Measurements from ENCODE around the gene PNISR.

Gene PNISR

GRCh38 chr6:99354983-99355382, 70.1 kb downstream of the PNISR start:
- H3K4me3 ChIP-seq (ENCODE audit: low read depth, low read length), result no peak overlapping the region
- no peaks in the 10 kb centered on the region for H3K27me3 ChIP-seq (ENCODE audit: control insufficient read depth, insufficient read depth, low read length)
- no peaks in the 10 kb centered on the region for H3K36me3 ChIP-seq (ENCODE audit: control insufficient read depth, insufficient read depth, low read length)
- H3K9me3 ChIP-seq (ENCODE audit: control insufficient read depth, insufficient read depth, low read length), result no peaks in the 10 kb centered on the region
- peaks cover 6% of the 10 kb centered on the region for H3K4me1 ChIP-seq (ENCODE audit: control insufficient read depth, insufficient read depth, low read length)
- H3K9ac ChIP-seq (ENCODE audit: low read depth, low read length), result no peak overlapping the region

GRCh38 chr6:99353126-99353525, 72.0 kb downstream of the PNISR start:
- Histone ChIP-seq H3K4me3 (ENCODE audit: low read depth, low read length) (no peak overlapping the region), H3K9me3 (ENCODE audit: control insufficient read depth, insufficient read depth, low read length) (no peaks in the 10 kb centered on the region), H3K9ac (ENCODE audit: low read depth, low read length) (no peak overlapping the region), H3K4me1 (ENCODE audit: control insufficient read depth, insufficient read depth, low read length) (peaks cover 9% of the 10 kb centered on the region), H3K36me3 (ENCODE audit: control insufficient read depth, insufficient read depth, low read length) (no peaks in the 10 kb centered on the region), H3K27me3 (ENCODE audit: control insufficient read depth, insufficient read depth, low read length) (no peaks in the 10 kb centered on the region)

GRCh38 chr6:99350573-99350972, 74.5 kb downstream of the PNISR start:
- Histone ChIP-seq H3K36me3 (ENCODE audit: control insufficient read depth, insufficient read depth, low read length) (no peaks in the 10 kb centered on the region), H3K9ac (ENCODE audit: low read depth, low read length) (no peak overlapping the region), H3K4me3 (ENCODE audit: low read depth, low read length) (peak overlapping the region; percentile 76), H3K9me3 (ENCODE audit: control insufficient read depth, insufficient read depth, low read length) (no peaks in the 10 kb centered on the region), H3K27me3 (ENCODE audit: control insufficient read depth, insufficient read depth, low read length) (no peaks in the 10 kb centered on the region), H3K4me1 (ENCODE audit: control insufficient read depth, insufficient read depth, low read length) (peaks cover 12% of the 10 kb centered on the region)

GRCh38 chr6:99349171-99350141, 75.7 kb downstream of the PNISR start, which contains the start of gene FAXC:
Gene FAXC (minus strand): TSS chr6:99349674. CDS start chr6:99349372, 302 bp downstream.
- H3K27me3 ChIP-seq (ENCODE audit: control insufficient read depth, insufficient read depth, low read length), result no peaks in the 10 kb centered on the region
- peak within 1 kb of the TSS; percentile 56 for H3K9ac ChIP-seq (ENCODE audit: low read depth, low read length)
- peaks cover 12% of the 10 kb centered on the region for H3K4me1 ChIP-seq (ENCODE audit: control insufficient read depth, insufficient read depth, low read length)
- H3K9me3 ChIP-seq (ENCODE audit: control insufficient read depth, insufficient read depth, low read length), result no peaks in the 10 kb centered on the region
- H3K4me3 ChIP-seq (ENCODE audit: low read depth, low read length), result peak within 1 kb of the TSS; percentile 76
- no peaks in the 10 kb centered on the region for H3K36me3 ChIP-seq (ENCODE audit: control insufficient read depth, insufficient read depth, low read length)

- peak overlapping the region; percentile 56 for H3K9ac ChIP-seq (ENCODE audit: low read depth, low read length)
- H3K27me3 ChIP-seq (ENCODE audit: control insufficient read depth, insufficient read depth, low read length), result no peaks in the 10 kb centered on the region
- peak overlapping the region; percentile 76 for H3K4me3 ChIP-seq (ENCODE audit: low read depth, low read length)
- no peaks in the 10 kb centered on the region for H3K9me3 ChIP-seq (ENCODE audit: control insufficient read depth, insufficient read depth, low read length)
- peaks cover 12% of the 10 kb centered on the region for H3K4me1 ChIP-seq (ENCODE audit: control insufficient read depth, insufficient read depth, low read length)
- H3K36me3 ChIP-seq (ENCODE audit: control insufficient read depth, insufficient read depth, low read length), result no peaks in the 10 kb centered on the region
These were observed 76.6 kb downstream of the PNISR start for GRCh38 chr6:99348288-99349170.
